Activated CD4-positive, alpha-beta T cell treated with anti-CD3 and anti-CD28 coated beads, Interleukin-2, amount 10 ng/mL, durations not matched to agents 24 days and 14 days (primary cell): ENCODE data around the gene GALNT18. TPM values are rescaled to one million over a fixed set of nuclear protein-coding genes. Genes with fewer than 3 reads are reported as not detected.

Source experiments
- DNase-seq: peaks from one replicate; pipeline ENCODE4 v3.0.0; 2022
- H3K27ac Mint-ChIP-seq: one replicate; pipeline ENCODE4 v1.8.0; 2022; ENCODE audit warnings: mild to moderate bottlenecking, mixed read lengths
- H3K27me3 Mint-ChIP-seq: one replicate; pipeline ENCODE4 v1.8.0; 2022; ENCODE audit warnings: mixed read lengths
- H3K36me3 Mint-ChIP-seq: one replicate; pipeline ENCODE4 v1.8.0; 2022; ENCODE audit warnings: low read depth, mild to moderate bottlenecking, mixed read lengths
- H3K4me1 Mint-ChIP-seq: one replicate; pipeline ENCODE4 v1.8.0; 2021; ENCODE audit warnings: mixed read lengths
- H3K4me3 Mint-ChIP-seq: one replicate; pipeline ENCODE4 v1.8.0; 2022; ENCODE audit warnings: mild to moderate bottlenecking, moderate library complexity, mixed read lengths
- H3K9me3 Mint-ChIP-seq: one replicate; pipeline ENCODE4 v1.8.0; 2021; ENCODE audit warnings: mixed read lengths
- intact Hi-C: fragments of 100-400 bp; cut with micrococcal nuclease; formaldehyde crosslinking; loops from one replicate; pipeline ENCODE4 v1.15.1; 2023
- total RNA-seq: library from RNA; stranded (reverse); gene quantifications from 2 replicates; pipeline ENCODE4 v1.2.3, GENCODE V29; 2022

Gene GALNT18
- total RNA-seq, 1 donor from 2014 or later: 8.6 TPM

GRCh38 chr11:11577932-11578911 lies 43.6 kb downstream of the GALNT18 start:
- Mint-ChIP-seq H3K36me3 (no peaks in the 10 kb centered on the region), H3K9me3 (no peaks in the 10 kb centered on the region), H3K27ac (no peak overlapping the region), H3K4me1 (peaks cover 4% of the 10 kb centered on the region), H3K4me3 (no peak overlapping the region), H3K27me3 (no peaks in the 10 kb centered on the region)
- DNase-seq: no peak
- intact Hi-C loops: no loop called here

GRCh38 chr11:11577251-11577855 lies 44.5 kb downstream of the GALNT18 start:
- intact Hi-C loops: no loop called here
- H3K27ac Mint-ChIP-seq: no peak overlapping the region
- H3K27me3 Mint-ChIP-seq: no peaks in the 10 kb centered on the region
- no peak overlapping the region for H3K4me3 Mint-ChIP-seq
- no peak for DNase-seq
- H3K9me3 Mint-ChIP-seq: no peaks in the 10 kb centered on the region
- no peaks in the 10 kb centered on the region for H3K36me3 Mint-ChIP-seq
- peaks cover 4% of the 10 kb centered on the region for H3K4me1 Mint-ChIP-seq

GRCh38 chr11:11574373-11575287 lies 47.2 kb downstream of the GALNT18 start:
- peaks cover 14% of the 10 kb centered on the region for H3K4me1 Mint-ChIP-seq
- no peaks in the 10 kb centered on the region for H3K9me3 Mint-ChIP-seq
- H3K4me3 Mint-ChIP-seq: no peak overlapping the region
- H3K36me3 Mint-ChIP-seq: no peaks in the 10 kb centered on the region
- no peaks in the 10 kb centered on the region for H3K27me3 Mint-ChIP-seq
- H3K27ac Mint-ChIP-seq: no peak overlapping the region
- DNase-seq: no peak
- intact Hi-C loops: no loop called here

GRCh38 chr11:11572386-11572785 lies 49.4 kb downstream of the GALNT18 start:
- Mint-ChIP-seq H3K4me1 (peaks cover 25% of the 10 kb centered on the region), H3K27ac (no peak overlapping the region), H3K4me3 (no peak overlapping the region), H3K9me3 (no peaks in the 10 kb centered on the region), H3K36me3 (no peaks in the 10 kb centered on the region), H3K27me3 (no peaks in the 10 kb centered on the region)
- DNase-seq: no peak
- intact Hi-C loops: no loop called here

- Mint-ChIP-seq H3K36me3 (no peaks in the 10 kb centered on the region), H3K4me3 (no peak overlapping the region), H3K4me1 (peaks cover 25% of the 10 kb centered on the region), H3K9me3 (no peaks in the 10 kb centered on the region), H3K27me3 (no peaks in the 10 kb centered on the region), H3K27ac (no peak overlapping the region)
- DNase-seq: no peak
- intact Hi-C loops: no loop called here
Measured at GRCh38 chr11:11571893-11572292, 49.9 kb downstream of the GALNT18 start.

- H3K4me1 Mint-ChIP-seq: peaks cover 25% of the 10 kb centered on the region
- no peaks in the 10 kb centered on the region for H3K27me3 Mint-ChIP-seq
- H3K36me3 Mint-ChIP-seq: no peaks in the 10 kb centered on the region
- intact Hi-C loops: no loop called here
- DNase-seq: no peak
- no peak overlapping the region for H3K4me3 Mint-ChIP-seq
- H3K9me3 Mint-ChIP-seq: no peaks in the 10 kb centered on the region
- H3K27ac Mint-ChIP-seq: no peak overlapping the region
Measured at GRCh38 chr11:11570823-11571222, 51.0 kb downstream of the GALNT18 start.

- H3K4me3 Mint-ChIP-seq: no peak overlapping the region
- no peak for DNase-seq
- H3K36me3 Mint-ChIP-seq: no peaks in the 10 kb centered on the region
- no peak overlapping the region for H3K27ac Mint-ChIP-seq
- H3K27me3 Mint-ChIP-seq: no peaks in the 10 kb centered on the region
- intact Hi-C loops: no loop called here
- H3K9me3 Mint-ChIP-seq: no peaks in the 10 kb centered on the region
- peaks cover 25% of the 10 kb centered on the region for H3K4me1 Mint-ChIP-seq
Measured at GRCh38 chr11:11569936-11570491, 51.8 kb downstream of the GALNT18 start.

- Mint-ChIP-seq H3K27ac (peak overlapping the region; percentile 42), H3K27me3 (no peaks in the 10 kb centered on the region), H3K36me3 (no peaks in the 10 kb centered on the region), H3K9me3 (no peaks in the 10 kb centered on the region), H3K4me3 (no peak overlapping the region), H3K4me1 (peaks cover 25% of the 10 kb centered on the region)
- intact Hi-C loops: no loop called here
- DNase-seq: peak; percentile 61
Measured at GRCh38 chr11:11568651-11569229, 53.1 kb downstream of the GALNT18 start.

- Mint-ChIP-seq H3K9me3 (no peaks in the 10 kb centered on the region), H3K36me3 (no peaks in the 10 kb centered on the region), H3K27me3 (no peaks in the 10 kb centered on the region), H3K27ac (peak overlapping the region; percentile 42), H3K4me1 (peaks cover 25% of the 10 kb centered on the region), H3K4me3 (no peak overlapping the region)
- intact Hi-C loops: no loop called here
- DNase-seq: peak; percentile 59
Measured at GRCh38 chr11:11567936-11568650, 53.7 kb downstream of the GALNT18 start.

- intact Hi-C loops: no loop called here
- Mint-ChIP-seq H3K36me3 (no peaks in the 10 kb centered on the region), H3K9me3 (no peaks in the 10 kb centered on the region), H3K27ac (no peak overlapping the region), H3K4me3 (no peak overlapping the region), H3K4me1 (peaks cover 23% of the 10 kb centered on the region), H3K27me3 (no peaks in the 10 kb centered on the region)
- no peak for DNase-seq
Measured at GRCh38 chr11:11565636-11566035, 56.2 kb downstream of the GALNT18 start.

- intact Hi-C loops: no loop called here
- DNase-seq: no peak
- Mint-ChIP-seq H3K9me3 (peaks cover 3% of the 10 kb centered on the region), H3K36me3 (no peaks in the 10 kb centered on the region), H3K4me3 (no peak overlapping the region), H3K27ac (no peak overlapping the region), H3K4me1 (peaks cover 6% of the 10 kb centered on the region), H3K27me3 (no peaks in the 10 kb centered on the region)
Measured at GRCh38 chr11:11563200-11563975, 58.4 kb downstream of the GALNT18 start.

GRCh38 chr11:11561991-11562390 lies 59.8 kb downstream of the GALNT18 start:
- no peaks in the 10 kb centered on the region for H3K36me3 Mint-ChIP-seq
- no peak overlapping the region for H3K4me3 Mint-ChIP-seq
- no peak for DNase-seq
- H3K9me3 Mint-ChIP-seq: peaks cover 3% of the 10 kb centered on the region
- intact Hi-C loops: no loop called here
- no peak overlapping the region for H3K27ac Mint-ChIP-seq
- no peaks in the 10 kb centered on the region for H3K27me3 Mint-ChIP-seq
- no peaks in the 10 kb centered on the region for H3K4me1 Mint-ChIP-seq
